ENCODE results near the gene NIFK.
"Not testable (repeated sequence)": the region's sequence is repeated elsewhere in the genome, so short reads cannot be mapped to it uniquely, and the experiment has no call there.

Gene NIFK

DNA sequence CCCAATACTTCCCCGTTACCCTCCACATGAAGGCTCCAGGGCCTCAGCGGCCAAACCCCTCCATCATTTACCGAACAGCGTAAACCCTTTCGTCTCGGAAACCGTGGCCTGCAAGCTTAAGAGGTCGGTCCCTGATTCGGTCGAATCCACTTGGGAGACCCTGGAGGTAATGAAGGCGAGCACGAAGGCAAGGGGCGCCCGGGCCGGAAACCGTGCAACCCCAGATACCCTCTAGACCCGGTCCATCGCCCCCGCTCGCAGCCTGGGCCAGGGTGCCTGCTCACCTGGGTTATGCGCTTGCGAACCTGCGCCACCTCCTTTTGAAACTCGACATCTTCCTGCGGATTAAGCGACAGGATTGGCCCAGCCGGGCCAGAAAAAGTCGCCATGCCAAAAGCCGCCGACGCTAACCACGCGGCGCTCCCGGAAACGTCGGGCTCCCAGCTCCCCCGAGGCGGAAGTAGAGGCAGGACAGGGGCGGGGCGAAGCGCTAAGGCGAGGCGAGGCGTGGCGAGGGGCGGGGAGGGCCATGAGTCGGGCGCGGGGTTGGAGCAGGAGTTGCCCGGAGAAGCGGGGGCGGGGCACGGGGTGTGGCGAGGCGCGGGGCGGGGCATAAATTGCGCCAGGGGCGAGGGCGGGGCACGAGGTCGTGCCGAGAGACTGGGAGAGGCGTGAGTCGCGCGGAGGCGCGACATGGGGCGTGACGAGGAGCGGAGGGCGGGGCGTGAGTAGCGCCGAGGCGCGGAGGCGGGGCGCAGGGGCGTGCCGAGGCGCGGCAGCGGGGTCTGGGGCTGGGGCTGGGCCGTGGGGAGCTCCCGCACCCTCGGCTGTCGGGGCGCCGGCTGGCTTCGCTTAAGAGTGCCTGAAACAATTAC, at the start of gene NIFK:
TSS of gene NIFK (minus strand) at position 414 of the 875 bp plus-strand sequence. CDS start at position 389, 25 bp downstream.
- peak; percentile 99 for DNase-seq

DNA sequence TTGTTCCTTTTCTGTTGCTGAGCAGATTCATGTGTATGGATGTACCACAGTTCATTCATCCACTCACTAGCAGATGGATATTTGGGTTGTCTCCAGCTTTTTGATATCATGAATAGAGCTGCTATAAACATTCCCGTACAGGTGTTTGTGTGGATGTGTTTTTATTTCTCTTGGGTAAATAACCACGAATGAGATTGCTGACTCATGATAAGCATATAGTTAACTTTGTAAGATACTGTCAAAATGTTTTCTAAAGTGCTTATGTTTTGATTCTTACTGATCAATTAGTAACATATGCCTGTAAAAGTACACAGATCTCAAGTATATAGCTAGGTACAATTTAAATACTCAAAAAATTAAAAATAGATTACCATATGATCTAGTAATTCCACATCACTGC, 46.5 kb upstream of the NIFK start:
- no peak for DNase-seq

DNA sequence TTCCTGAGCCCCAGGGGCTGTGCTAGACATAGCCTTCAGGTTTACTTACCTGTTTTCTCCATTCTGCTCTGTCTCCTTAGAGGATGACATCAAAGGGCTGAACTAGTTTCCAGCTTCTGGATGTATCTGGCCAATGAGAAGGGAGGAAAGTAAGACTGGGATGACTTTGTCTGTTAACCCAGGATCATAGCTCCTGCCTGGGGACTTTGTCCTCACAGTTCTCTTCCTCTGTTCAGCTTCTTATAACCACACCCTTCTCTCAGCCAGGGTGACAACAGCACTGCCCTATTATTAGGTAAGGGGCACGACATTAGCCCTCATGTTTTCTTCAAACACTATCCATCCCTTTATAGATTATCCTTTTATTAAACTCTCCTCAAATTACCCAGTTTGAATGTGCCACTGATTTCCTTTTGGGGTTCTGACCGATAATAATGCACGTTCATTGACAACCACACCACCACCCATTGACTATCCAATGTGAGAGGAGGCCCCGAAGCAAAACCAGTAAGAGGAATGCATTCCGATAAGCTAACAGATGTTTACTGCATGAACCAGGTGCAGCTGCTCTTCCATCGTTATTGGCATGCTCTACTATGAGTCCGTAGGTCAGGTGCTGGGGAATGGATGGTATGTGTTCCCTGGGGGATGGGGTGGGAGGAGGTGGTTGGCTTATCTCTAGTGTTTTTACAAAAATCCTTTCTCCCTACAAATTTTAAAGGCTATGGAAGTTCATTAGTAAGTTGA, 42.2 kb upstream of the NIFK start:
- no peak for DNase-seq

DNA sequence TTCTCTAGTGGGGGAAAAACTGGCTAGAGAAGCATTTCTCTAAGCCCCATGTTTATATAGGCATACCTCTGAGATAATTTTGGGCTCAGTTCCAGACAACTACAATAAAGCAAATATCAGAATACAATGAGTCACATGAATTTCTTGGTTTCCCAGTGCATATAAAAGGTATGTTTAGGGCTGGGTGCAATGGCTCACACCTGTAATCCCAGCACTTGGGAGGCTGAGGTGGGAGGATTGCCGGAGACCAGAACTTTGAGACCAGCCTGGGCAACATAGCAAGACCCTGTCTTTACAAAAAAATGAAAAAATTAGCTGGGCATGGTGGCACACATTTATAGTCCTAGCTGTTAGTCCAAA, 41.0 kb upstream of the NIFK start:
- no peak for DNase-seq

DNA sequence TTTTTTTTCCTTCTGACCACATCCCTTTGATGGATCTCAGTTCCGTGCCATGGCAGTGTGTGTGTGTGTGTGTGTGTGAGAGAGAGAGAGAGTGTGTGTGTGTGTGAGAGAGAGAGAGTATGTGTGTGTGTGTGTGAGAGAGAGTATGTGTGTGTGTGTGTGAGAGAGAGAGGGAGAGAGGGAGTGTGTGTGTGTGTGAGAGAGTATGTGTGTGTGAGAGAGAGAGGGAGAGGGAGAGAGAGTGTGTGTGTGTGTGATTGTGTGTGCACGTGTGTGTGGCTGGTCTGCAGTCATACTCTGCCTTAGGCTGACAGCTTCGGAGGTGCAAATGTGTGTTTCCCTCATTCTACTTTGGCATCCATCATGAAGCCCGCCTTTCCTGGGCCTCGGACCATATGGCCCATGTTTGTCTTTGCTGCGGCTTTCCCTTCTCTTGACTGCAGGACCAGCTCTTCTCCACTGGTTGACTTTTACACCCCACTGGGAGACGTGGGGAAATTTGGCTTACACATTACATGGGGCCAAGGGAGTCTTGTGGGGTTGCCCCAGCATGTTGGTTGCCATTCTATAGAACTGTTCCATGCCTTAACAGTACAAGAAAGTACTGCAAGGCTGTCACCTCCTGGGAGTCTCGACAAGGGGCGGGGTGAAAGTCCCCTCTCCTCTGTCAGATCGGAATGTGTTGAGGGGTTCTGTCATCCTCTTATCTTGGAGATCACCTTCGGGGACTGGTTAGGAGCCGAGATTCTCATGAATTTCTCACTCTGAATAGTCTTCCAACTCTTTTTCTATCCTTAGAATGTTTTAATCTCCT, 40.4 kb upstream of the NIFK start:
- no peak for DNase-seq

DNA sequence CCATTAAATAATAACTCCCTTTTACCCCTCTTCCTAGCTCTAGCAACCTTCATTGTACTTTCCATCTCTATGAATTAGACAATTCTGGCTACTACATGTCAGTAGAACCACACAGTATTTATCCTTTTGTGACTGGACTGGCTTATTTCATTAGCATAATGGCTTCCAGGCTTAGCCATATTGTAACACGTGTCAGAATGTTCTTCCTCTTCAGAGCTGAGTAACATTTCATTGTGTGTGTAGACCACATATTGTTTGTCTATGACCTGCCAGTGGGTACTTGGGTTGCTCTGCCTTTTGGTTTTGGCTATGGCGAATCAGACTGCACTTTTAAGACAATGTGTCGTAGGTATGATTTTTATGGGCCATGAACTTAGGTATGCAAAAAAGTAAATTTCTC, 39.7 kb upstream of the NIFK start:
- DNase-seq = no peak

DNA sequence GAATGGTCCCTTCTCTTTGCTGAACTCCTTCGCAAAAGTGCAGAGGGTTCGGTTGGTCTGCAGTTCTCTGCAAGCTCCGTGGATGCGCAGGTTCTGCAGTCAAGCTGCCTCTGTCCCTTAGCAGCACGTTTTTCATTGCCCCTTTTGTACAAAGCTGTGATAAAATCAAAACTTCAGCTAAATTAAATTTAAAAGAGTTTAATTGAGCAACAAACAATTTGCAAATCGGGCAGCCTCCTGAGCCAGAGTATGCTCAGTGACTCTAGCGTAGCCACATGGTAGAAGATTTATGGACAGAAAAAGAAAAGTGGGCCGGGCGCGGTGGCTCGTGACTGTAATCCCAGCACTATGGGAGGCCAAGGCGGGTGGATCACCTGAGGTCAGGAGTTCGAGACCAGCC, 37.6 kb upstream of the NIFK start:
- no peak for DNase-seq

DNA sequence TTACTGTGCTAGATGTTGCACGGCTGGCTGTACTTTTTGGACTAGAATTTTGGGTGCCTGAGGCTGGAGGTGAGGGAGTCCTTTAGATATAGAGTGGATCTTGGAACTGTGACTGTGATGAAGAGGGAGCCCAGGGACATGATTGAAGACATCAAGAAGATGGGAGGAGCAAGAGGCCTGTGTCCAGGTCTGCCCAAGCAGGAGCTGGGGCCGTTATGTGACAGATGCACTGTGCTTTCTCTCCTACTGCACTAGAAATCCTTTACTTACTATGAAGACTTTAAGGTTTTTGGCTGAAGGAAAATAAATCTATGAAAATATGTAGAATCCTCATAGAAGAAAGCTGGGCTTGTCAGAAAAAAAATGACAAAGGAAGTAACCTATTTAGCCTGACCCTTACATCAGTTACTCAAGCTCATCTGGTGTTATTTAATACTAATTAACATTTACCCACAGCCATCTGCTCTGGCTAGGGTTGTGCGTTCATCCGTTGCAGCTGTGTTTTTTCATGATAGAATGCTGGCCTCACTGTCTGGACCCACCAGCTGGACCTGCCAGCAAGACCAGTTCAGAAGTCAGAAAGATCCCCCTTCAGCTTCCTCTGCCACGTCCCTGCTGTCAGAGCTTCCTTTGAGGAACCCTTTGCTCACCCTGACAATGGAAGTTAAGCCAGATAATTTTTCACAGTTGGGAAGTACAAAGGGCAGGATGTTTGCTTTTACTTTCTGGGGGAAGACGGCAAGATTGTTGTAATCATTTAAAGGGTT, 35.5 kb upstream of the NIFK start:
- DNase-seq = no peak

DNA sequence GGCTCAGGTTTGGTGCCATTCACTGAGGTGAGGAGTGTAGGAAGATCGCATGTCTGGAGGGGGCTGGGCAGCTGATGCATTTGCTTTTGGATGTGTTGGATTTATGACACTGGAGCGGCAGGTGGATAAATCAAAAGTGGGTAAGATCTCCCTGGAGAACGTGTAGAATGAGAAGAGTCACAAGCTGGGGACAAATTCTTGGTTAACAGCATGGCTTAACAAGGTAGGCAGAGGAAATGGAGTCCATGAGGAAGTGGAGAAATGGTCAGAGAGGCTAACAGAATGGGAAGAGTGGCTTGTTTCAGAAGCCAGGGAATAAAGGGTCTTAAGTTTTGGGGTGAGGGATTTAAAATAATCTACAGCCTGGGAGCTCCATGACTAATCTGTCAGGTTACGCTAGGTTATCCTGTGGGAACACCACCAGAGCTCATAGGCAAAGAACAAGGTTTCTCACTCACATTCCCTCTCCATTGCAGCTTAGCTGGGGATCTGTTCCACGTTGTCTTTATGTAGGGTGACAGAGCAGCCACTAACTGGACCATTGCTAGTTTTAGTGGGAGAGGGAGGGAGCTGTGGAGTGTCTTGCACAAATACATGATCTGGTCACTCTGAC, 31.6 kb upstream of the NIFK start:
- no peak for DNase-seq

DNA sequence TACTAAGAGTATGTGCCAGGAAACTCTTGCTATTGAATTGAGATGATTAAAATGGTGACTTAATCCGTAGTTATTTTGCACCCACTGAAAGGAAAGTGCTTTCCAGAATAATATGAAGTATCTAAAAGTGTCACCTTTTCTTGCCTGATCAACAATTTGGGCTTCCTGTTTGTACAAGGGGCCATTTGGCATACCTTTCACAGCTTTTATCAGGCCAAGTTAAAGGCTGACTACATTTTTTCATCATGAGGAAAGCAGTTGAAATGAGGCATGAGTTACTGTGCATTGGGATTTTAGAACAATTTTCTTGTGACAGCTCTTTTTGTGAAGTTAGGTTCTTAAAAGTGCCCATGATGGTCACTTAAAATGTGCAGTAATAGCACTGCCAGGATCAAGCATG, 29.9 kb upstream of the NIFK start:
- DNase-seq = no peak

DNA sequence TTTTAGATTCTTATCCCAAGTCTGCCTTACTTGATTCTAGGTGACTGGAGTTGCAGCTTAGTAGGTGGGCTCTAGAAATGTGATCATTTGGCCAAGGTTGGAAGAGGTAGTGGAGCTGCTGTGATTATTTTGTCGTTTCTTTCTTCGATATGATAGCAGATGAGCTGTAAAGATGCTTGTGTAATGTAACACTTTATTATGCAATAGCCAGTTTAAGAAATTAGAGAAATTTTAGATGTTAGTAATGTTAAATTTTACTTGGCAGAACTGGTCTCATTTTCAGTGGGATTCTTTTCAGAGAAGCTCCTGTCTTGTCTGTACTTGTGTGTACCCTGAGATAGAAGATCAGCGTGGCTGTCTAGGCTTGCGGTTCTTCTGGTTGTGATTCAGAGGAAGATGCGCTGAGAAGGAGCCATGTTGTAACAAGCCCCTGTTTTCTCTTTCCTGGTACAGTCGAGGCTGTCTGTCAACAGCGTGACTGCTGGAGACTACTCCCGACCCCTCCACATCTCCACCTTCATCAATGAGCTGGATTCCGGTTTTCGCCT, 28.1 kb upstream of the NIFK start:
- no peak for DNase-seq

DNA sequence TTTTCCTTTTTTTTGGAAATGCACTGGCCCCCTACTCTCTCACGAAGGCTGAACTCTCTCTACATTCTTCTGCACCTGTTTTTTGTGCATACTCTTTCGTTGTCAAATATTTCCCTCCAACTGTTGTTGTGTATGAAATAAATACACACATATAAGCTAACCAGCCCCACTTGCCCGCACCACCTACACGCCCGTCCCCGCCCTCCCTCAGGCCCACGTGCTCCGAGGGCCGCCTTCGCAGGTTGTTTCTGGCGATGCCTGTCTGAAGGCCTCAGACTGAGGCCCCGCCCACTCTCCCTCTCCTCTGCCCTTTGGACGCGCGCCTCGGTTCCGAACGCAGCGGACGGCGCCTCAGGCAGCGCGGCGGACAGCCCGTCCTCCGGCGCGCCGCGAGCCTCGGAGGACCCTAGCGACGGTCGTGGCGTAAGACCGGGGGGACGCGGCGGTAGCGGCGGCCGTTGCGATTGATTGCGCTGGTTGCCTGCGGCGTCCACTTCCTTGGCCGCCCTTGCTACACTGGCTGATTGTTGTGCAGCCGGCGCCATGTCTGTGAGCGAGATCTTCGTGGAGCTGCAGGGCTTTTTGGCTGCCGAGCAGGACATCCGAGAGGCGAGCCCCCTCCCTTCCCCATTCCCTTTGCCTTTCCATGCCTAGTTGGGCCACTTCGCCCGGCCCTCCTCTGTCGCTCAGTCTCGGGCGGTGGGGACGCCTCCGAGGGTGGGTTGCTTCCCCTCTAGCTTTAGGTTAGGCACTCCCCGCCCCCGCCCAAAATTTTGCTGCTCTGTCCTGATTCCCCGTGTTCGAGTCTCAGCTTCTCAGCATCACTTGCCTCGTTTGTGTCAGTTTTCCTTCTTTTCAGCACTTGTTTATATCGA, 18.8 kb upstream of the NIFK start, which contains the start of gene TSN:
TSS of gene TSN (plus strand) at position 415 of the 875 bp plus-strand sequence. CDS start at position 544, 129 bp downstream.
- peak; percentile 97 for DNase-seq

DNA sequence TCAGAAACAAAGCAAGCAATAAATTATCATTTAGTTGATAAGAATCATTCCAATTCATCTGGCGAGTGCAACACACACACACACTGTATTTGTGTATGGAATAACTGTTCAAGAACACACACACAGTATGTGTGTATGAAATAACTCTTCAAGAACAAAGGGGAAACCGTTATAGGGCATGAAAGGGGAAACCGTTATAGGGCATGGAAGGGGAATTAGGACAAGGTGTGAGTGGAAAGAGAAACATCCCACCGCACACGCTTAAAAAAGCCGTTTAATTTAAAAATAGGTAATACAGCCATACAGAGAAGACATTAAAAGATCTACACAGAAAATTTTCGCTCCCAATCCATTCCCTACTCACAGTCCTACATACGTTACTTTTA, 18.2 kb upstream of the NIFK start:
- no peak for DNase-seq

DNA sequence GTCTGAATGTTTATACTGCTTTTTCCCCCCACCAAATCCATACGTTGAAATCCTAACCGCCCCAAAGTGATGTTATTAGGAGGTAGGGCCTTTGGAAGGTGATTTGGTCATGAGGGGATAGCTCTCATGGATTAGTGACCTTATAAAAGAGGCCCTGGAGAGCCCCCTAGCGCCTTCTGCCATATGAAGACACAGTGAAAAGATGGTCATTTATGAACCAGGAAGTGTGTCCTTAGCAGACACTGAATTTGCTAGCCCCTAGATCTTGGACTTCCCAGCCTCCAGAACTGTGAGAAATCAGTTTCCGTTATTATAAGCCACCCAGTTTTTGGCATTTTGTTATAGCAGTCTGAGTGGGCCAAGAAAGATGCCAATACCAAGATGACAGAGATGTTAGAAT, 11.5 kb upstream of the NIFK start:
- DNase-seq = no peak

DNA sequence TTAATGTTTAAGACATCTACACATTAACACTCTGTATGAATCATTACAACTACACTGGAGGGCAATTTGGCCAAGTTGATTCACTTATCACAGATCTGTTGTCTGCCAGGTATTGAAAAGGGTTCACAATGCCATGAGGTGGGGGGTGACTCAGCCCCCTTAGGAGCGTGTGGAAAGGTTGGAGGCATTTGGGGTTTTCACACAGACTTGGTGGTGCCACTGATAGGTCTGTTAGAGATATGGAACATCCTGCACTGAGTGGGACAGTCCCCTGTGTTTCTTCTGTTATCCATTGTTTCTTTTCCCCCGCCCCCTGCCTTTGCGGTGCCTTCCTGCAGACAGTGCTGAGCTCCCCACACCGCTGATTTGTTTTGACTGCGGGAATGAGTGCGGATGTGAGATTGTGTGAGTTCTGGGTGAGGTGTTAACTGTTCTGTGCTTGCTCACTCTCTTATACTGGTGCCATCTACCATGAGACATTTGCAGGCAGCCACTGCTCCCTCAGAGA, 9.4 kb upstream of the NIFK start:
- DNase-seq = no peak

DNA sequence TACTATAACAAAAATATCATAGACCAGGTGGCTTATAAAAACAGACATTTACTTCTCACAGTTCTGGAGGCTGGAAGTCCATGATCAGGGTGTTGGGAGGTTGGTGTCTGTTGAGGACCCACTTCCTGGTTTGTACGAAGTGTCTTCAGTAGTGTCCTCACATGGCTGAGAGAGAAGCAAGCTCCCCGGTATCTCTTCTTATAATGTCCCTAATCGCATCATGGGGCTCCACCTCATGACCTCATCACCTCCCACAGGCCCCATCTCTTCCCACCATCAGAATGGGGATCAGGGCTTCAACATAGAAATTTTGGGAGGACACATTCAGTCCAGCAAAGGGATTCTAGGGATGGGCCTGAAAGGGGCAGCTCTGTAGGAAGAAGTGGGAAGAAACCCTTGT, 4.8 kb upstream of the NIFK start:
- no peak for DNase-seq

DNA sequence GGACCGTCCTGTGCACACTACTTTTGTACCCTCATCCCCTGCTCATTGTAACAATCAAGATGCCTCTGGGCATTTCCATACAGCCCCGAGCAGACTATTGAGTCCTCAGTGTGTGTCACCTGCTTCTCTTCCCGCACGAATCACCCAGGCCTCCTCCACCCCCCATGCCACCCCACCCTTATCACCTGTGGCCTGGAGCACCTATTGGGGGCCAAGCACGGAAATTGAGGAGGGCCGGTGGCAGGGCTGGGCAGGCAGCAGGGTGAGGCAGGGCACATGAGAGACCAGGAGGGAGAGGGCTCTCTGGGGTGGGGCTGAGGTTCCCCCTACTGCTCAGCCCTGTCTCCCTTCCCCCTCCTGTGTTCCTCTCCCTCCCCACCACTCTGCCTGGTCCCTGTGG, 4.3 kb upstream of the NIFK start:
- no peak for DNase-seq

DNA sequence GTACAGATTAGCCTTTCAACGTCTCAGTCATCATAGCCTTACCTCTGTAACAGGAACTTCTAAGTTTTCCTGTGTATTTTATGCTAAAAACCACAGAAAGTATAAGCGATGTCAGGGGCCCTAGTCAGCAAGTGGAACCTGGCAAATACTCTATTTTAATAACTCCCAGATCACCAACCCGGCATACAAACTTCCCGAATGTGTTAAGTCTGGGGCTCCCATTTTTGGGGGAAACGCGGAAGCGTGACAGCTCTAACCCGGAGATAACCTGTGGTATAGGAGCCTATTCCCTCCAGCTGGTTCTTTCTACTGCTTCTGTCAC, 574 bp downstream of the NIFK start:
- DNase-seq = no peak

DNA sequence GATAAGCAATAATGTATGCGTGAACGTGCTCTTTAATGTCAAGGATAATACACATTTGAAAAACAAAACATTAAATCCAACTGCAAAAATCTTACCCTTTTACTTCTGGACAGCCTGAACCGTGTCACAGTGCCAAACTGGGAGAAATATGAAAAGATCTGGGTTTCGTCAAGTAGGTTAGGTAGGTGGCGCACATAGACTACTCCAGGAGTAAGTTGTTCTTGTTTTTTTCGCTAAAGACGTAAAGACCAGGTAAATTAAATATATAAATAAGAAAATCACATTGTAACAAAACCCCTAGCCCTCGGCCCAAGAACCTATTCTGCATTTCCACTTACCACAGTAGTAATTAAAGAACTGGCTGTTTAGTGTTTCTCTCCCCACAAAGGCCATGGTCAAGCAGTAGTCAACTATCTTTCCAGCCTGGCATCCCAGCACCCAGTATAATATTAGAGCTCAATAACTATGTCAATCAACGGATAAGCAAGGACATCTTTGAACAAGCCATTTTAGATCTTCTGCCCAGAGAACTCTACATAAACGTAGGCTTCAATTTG, 1.1 kb downstream of the NIFK start:
- DNase-seq = no peak

DNA sequence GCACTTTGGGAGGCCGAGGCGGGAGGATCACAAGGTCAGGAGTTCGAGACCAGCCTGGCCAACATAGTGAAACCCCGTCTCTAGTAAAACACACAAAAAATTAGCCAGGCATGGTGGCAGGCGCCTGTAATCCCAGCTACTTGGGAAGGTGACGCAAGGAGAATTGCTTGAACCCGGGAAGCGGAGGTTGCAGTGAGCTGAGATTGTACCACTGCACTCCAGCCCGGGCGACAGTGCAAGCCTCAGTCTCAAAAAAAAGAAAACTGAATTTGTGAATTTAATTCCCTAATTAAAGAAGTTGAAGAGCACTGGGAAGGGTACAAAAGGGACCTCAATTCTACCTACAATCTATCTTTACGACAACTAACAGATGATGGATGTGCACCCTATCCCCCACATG, 2.1 kb downstream of the NIFK start:
- not testable (repeated sequence) for DNase-seq

All from CD4-positive, alpha-beta T cell treated with Interleukin-15 for 1 hour (primary cell).